ENCODE results near the gene PRKAG1.
A peak's percentile ranks its signal among the peaks of the same experiment; 100 is the strongest.

The PRKAG1 gene

GRCh38 chr12:48957141-48958048, 61.2 kb downstream of the PRKAG1 start, which contains the start of gene ARF3 (continued):
- no peak for TF ChIP-seq ZNF362 (tag by site-specific recombination; IDR thresholded peaks at IDR 0.05)
- TF ChIP-seq ZNF37A (tag by site-specific recombination; IDR thresholded peaks at IDR 0.05), result no peak
- TF ChIP-seq, protein P1, sequence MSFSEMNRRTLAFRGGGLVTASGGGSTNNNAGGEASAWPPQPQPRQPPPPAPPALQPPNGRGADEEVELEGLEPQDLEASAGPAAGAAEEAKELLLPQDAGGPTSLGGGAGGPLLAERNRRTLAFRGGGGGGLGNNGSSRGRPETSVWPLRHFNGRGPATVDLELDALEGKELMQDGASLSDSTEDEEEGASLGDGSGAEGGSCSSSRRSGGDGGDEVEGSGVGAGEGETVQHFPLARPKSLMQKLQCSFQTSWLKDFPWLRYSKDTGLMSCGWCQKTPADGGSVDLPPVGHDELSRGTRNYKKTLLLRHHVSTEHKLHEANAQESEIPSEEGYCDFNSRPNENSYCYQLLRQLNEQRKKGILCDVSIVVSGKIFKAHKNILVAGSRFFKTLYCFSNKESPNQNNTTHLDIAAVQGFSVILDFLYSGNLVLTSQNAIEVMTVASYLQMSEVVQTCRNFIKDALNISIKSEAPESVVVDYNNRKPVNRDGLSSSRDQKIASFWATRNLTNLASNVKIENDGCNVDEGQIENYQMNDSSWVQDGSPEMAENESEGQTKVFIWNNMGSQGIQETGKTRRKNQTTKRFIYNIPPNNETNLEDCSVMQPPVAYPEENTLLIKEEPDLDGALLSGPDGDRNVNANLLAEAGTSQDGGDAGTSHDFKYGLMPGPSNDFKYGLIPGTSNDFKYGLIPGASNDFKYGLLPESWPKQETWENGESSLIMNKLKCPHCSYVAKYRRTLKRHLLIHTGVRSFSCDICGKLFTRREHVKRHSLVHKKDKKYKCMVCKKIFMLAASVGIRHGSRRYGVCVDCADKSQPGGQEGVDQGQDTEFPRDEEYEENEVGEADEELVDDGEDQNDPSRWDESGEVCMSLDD (tag by site-specific recombination; IDR thresholded peaks at IDR 0.05), result peak; percentile 89
- TF ChIP-seq SP2 (tag by site-specific recombination; IDR thresholded peaks at IDR 0.05), result peak; percentile 97
- TF ChIP-seq ZNF175 (tag by site-specific recombination; IDR thresholded peaks at IDR 0.05), result no peak
- TF ChIP-seq ZNF341 (tag by site-specific recombination; IDR thresholded peaks at IDR 0.05; ENCODE audit: low read depth), result peak; percentile 92
- TF ChIP-seq ZNF404 (tag by site-specific recombination; IDR thresholded peaks at IDR 0.05), result no peak
- TF ChIP-seq, protein P2, sequence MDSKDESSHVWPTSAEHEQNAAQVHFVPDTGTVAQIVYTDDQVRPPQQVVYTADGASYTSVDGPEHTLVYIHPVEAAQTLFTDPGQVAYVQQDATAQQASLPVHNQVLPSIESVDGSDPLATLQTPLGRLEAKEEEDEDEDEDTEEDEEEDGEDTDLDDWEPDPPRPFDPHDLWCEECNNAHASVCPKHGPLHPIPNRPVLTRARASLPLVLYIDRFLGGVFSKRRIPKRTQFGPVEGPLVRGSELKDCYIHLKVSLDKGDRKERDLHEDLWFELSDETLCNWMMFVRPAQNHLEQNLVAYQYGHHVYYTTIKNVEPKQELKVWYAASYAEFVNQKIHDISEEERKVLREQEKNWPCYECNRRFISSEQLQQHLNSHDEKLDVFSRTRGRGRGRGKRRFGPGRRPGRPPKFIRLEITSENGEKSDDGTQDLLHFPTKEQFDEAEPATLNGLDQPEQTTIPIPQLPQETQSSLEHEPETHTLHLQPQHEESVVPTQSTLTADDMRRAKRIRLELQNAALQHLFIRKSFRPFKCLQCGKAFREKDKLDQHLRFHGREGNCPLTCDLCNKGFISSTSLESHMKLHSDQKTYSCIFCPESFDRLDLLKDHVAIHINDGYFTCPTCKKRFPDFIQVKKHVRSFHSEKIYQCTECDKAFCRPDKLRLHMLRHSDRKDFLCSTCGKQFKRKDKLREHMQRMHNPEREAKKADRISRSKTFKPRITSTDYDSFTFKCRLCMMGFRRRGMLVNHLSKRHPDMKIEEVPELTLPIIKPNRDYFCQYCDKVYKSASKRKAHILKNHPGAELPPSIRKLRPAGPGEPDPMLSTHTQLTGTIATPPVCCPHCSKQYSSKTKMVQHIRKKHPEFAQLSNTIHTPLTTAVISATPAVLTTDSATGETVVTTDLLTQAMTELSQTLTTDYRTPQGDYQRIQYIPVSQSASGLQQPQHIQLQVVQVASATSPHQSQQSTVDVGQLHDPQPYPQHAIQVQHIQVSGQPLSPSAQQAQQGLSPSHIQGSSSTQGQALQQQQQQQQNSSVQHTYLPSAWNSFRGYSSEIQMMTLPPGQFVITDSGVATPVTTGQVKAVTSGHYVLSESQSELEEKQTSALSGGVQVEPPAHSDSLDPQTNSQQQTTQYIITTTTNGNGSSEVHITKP (tag by site-specific recombination; IDR thresholded peaks at IDR 0.05), result peak; percentile 57
- TF ChIP-seq ZNF394 (tag by site-specific recombination; IDR thresholded peaks at IDR 0.05; ENCODE audit: borderline replicate concordance), result peak; percentile 61; the same call in 1 of the 2 replicates
- TF ChIP-seq KLF9 (tag by site-specific recombination; IDR thresholded peaks at IDR 0.05; ENCODE audit: low read depth), result peak; percentile 71
- peak; percentile 95 for TF ChIP-seq EGR2 (tag by site-specific recombination; IDR thresholded peaks at IDR 0.05; ENCODE audit: low read depth)
- TF ChIP-seq ZNF664 (tag by site-specific recombination; IDR thresholded peaks at IDR 0.05), result no peak
- no peak for TF ChIP-seq ZNF146 (tag by site-specific recombination; IDR thresholded peaks at IDR 0.05)
- no peak for TF ChIP-seq ZNF792 (tag by site-specific recombination; IDR thresholded peaks at IDR 0.05)
- TF ChIP-seq ZSCAN4 (tag by site-specific recombination; IDR thresholded peaks at IDR 0.05), result no peak
- no peak for TF ChIP-seq ZNF433 (tag by site-specific recombination; IDR thresholded peaks at IDR 0.05; ENCODE audit: low read depth)
- no peak for TF ChIP-seq ZNF416 (tag by site-specific recombination; IDR thresholded peaks at IDR 0.05)
- TF ChIP-seq ZNF114 (tag by site-specific recombination; IDR thresholded peaks at IDR 0.05), result no peak
- TF ChIP-seq GLIS1 (tag by site-specific recombination; IDR thresholded peaks at IDR 0.05), result peak; percentile 41
- TF ChIP-seq ZSCAN23 (tag by site-specific recombination; IDR thresholded peaks at IDR 0.05), result no peak
- no peak for TF ChIP-seq ZNF561 (tag by site-specific recombination; IDR thresholded peaks at IDR 0.05; ENCODE audit: borderline replicate concordance)
- TF ChIP-seq ZNF133 (tag by site-specific recombination; IDR thresholded peaks at IDR 0.05), result no peak
- peak; percentile 35; the same call in 1 of the 2 replicates for TF ChIP-seq KLF7 (tag by site-specific recombination; IDR thresholded peaks at IDR 0.05; ENCODE audit: borderline replicate concordance)
- TF ChIP-seq, protein P3, sequence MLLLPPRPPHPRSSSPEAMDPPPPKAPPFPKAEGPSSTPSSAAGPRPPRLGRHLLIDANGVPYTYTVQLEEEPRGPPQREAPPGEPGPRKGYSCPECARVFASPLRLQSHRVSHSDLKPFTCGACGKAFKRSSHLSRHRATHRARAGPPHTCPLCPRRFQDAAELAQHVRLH (tag by site-specific recombination; IDR thresholded peaks at IDR 0.05), result peak; percentile 79
- TF ChIP-seq ZSCAN5A (tag by site-specific recombination; IDR thresholded peaks at IDR 0.05), result peak; percentile 52; the same call in 1 of the 2 replicates
- TF ChIP-seq ZNF600 (tag by site-specific recombination; IDR thresholded peaks at IDR 0.05), result peak; percentile 83
- TF ChIP-seq ZNF223 (tag by site-specific recombination; IDR thresholded peaks at IDR 0.05), result 0 out of 2 replicates have a peak, but pooled peaks have one; percentile 7
- TF ChIP-seq SP7 (tag by site-specific recombination; IDR thresholded peaks at IDR 0.05), result peak; percentile 60
- no peak for TF ChIP-seq ZNF302 (tag by site-specific recombination; IDR thresholded peaks at IDR 0.05; ENCODE audit: low read depth)
- TF ChIP-seq ZIC2 (tag by site-specific recombination; IDR thresholded peaks at IDR 0.05), result peak; percentile 13; the same call in 1 of the 2 replicates

Measured in HEK293 (cell line).